GM12874 (cell line): ENCODE measurements around the gene ZNF710.

Experiments used
- TF ChIP-seq, protein P1 (sequence below): IDR thresholded peaks from 2 replicates; pipeline ENCODE4 v1.5.1; 2011; ENCODE audit warnings: low read depth, mild to moderate bottlenecking, control low read depth, low read length, moderate library complexity; ENCODE audit not compliant: insufficient read depth

Gene ZNF710

GRCh38 chr15:90031231-90031791 is 30.2 kb downstream of the ZNF710 start:
- TF ChIP-seq, protein P1, sequence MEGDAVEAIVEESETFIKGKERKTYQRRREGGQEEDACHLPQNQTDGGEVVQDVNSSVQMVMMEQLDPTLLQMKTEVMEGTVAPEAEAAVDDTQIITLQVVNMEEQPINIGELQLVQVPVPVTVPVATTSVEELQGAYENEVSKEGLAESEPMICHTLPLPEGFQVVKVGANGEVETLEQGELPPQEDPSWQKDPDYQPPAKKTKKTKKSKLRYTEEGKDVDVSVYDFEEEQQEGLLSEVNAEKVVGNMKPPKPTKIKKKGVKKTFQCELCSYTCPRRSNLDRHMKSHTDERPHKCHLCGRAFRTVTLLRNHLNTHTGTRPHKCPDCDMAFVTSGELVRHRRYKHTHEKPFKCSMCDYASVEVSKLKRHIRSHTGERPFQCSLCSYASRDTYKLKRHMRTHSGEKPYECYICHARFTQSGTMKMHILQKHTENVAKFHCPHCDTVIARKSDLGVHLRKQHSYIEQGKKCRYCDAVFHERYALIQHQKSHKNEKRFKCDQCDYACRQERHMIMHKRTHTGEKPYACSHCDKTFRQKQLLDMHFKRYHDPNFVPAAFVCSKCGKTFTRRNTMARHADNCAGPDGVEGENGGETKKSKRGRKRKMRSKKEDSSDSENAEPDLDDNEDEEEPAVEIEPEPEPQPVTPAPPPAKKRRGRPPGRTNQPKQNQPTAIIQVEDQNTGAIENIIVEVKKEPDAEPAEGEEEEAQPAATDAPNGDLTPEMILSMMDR = no peak

- TF ChIP-seq, protein P1 = no peak
Measured at GRCh38 chr15:90033006-90033405, 31.9 kb downstream of the ZNF710 start.

DNA sequence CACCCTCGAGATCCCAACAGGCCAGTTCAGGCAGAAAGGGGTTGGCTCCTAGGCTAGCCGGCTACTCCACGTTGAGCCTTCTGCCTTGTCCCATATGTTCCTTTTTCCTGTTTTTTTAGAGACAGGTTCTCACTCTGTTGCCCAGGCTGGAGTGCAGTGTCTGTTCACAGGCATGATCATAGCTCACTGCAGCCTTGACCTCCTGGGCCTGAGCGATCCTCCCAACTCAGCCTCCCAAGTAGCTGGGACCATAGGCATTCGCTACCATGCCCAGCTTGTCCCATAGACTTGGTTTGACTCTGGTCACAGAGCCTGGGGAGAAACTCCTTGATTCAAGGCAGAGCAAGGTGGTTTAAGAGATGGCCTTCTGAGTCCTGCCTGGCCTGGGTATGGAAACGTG is 32.3 kb downstream of the ZNF710 start:
- TF ChIP-seq, protein P1 = no peak

GRCh38 chr15:90035095-90035839 is 34.1 kb downstream of the ZNF710 start:
- TF ChIP-seq, protein P1 = no peak

DNA sequence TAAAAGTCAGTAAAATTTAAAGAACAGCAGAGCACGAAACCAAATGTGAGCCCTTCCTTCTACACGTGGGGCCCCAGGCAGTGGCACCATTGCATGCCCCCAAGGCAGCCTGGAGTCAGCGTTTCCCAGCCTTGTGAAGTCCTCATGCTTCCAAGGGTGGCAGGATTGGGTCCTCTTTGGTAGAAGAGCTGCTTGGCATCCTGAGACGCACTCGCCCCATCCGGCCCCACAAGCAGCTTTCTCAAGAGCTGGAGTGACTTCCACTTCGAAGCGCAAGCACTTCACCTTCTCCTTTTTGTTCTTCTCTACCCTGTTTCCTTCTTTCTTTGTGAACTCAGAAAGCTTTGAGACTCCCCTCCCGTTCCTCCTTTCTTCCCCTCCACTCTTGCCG is 34.7 kb downstream of the ZNF710 start:
- TF ChIP-seq, protein P1 = no peak

DNA sequence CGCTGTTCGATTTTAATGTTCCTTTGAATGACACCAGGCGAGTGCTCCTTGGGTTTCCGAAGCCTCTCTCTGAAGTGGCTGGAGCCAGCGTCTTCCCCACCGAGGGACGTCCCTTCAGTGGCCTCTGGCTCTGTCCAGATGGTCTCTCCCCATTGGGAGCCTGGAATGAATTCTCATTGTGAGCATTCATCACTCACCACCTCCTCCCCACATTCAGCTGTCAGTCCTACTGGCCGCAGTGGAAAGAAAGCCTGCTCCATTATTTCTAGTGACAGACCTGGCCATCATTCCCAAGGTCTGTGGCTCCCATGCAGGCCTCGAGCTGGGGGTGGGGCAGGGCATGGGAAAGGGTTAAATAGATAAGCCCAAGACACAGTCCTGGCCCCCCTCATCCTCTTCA is 35.2 kb downstream of the ZNF710 start:
- TF ChIP-seq, protein P1 = no peak

- TF ChIP-seq, protein P1 = no peak
Measured at GRCh38 chr15:90036806-90037510, 35.8 kb downstream of the ZNF710 start.
